GM23338 (cell line): ENCODE measurements around the gene OAS1.

Source experiments
- EZH2 ChIP-seq: fragments of 200-600 bp; sonication (generic); IDR thresholded peaks from one replicate; pipeline ENCODE4 v1.8.0; 2017; ENCODE audit warnings: antibody characterized with exemption, mild to moderate bottlenecking, low read depth; ENCODE audit not compliant: unreplicated experiment
- EZH2phosphoT487 ChIP-seq: fragments of 200-600 bp; sonication (generic); IDR thresholded peaks from one replicate; pipeline ENCODE4 v1.8.1; 2018; ENCODE audit warnings: antibody characterized with exemption; ENCODE audit not compliant: unreplicated experiment
- POLR2AphosphoS5 ChIP-seq: IDR thresholded peaks from 2 replicates; pipeline ENCODE4 v1.6.1; 2016; ENCODE audit warnings: antibody characterized with exemption, low read depth
- TF ChIP-seq, protein P1 (sequence below), 2 experiments: fragments of 200-600 bp in 1 of 2; sonication (generic) in 1 of 2; conservative IDR thresholded peaks; 2 replicates each; pipeline versions ENCODE4 v1.5.1 to v1.6.1; 2016 to 2017; ENCODE audit warnings: antibody characterized with exemption in 2 of 2, low read depth in 2 of 2, mild to moderate bottlenecking in 2 of 2, moderate library complexity in 1 of 2

DNA sequence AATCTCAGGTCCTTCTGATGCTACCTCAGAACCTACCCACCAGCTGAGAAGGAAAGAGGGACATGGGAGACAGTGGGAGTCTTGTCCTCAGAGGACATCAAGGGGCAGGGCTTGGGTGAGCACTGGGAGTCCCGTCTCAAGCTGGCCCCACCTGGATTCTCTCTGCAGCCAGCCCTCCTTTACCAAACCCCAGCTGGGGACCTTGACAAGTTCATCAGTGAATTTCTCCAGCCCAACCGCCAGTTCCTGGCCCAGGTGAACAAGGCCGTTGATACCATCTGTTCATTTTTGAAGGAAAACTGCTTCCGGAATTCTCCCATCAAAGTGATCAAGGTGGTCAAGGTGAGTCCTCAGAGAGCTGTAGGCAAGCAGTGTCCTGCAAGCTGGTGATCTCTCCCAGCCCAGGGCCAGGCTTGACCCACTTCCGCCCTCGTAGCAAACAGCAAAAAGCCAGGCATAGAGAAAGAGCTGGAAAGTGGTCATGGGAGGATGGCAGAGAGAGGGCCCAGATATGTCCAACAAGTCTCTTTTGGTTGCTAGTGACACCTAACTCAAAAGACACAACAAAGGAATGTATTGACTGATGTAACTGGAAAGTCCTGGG is 57.4 kb downstream of the OAS1 start:
- TF ChIP-seq, protein P1, sequence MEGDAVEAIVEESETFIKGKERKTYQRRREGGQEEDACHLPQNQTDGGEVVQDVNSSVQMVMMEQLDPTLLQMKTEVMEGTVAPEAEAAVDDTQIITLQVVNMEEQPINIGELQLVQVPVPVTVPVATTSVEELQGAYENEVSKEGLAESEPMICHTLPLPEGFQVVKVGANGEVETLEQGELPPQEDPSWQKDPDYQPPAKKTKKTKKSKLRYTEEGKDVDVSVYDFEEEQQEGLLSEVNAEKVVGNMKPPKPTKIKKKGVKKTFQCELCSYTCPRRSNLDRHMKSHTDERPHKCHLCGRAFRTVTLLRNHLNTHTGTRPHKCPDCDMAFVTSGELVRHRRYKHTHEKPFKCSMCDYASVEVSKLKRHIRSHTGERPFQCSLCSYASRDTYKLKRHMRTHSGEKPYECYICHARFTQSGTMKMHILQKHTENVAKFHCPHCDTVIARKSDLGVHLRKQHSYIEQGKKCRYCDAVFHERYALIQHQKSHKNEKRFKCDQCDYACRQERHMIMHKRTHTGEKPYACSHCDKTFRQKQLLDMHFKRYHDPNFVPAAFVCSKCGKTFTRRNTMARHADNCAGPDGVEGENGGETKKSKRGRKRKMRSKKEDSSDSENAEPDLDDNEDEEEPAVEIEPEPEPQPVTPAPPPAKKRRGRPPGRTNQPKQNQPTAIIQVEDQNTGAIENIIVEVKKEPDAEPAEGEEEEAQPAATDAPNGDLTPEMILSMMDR (conservative IDR thresholded peaks at IDR 0.05; ENCODE audit: low read depth in 2 of 2) = no peak
- TF ChIP-seq EZH2 (no peak), POLR2AphosphoS5 (no peak), EZH2phosphoT487 (no peak)
